ENCODE measurements around the gene SORCS2.

DNA sequence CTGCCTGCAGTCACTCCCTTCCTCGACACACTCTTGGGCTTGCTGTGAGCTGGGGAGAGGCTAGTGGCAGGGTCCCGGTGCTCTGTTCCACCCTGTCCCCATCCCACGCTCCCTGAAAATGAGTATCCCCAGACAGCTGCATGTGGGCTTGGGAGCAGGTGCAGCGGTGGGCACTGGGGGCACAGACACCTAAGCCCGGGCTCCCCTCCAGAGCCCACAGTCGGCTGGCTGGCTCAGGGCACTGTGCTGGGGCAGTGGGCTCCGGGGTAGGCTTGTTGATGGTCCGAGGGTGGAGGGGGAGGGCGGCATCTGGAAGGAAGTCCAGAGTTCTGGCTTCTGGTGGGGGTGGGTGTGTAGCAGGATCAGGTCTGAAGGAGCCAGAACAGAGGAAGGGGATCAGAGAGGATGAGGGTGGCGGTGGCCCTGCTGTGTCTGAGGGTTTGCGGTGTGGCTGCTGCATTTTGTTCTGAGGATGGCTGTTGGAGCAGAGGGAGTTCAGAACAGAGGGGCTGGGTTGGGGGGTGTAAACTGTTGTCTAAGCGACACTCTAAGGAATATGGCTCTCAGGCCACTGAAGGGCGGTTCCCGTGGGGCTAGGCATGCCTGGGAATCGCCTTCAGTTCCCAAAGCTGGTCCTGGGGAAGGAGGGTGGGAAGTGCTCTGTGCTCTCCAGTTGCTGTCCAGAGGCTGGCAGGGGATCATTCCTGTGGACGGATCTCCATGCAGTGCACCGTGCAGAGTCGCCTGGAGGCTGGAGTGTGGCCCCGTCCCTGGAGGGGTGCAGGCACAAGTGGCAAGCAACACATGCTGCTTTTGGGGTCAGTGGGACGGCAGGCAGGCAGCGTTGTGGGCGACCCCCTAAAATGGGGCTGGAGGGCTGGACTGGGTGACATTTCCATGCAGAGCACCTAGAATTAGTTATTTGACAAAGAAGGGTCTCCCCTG is 114.0 kb downstream of the SORCS2 start:
- TF ChIP-seq POLR2AphosphoS5 (IDR thresholded peaks at IDR 0.05; ENCODE audit: borderline replicate concordance, low read depth, low read length) (no peak), EZH2 (IDR thresholded peaks at IDR 0.05) (no peak)

Data from SK-N-MC (cell line).